NCI-H460 (cell line): ENCODE measurements around the gene SLC38A2. TPM values are rescaled to one million over a fixed set of nuclear protein-coding genes. Genes with fewer than 3 reads are reported as not detected.

Source experiments
- DNase-seq: peaks from one replicate; pipeline ENCODE4 v3.0.0-alpha.2; 2016; ENCODE audit warnings: low read depth; ENCODE audit errors: extremely low read depth
- total RNA-seq: library from RNA; depleted of rRNA; stranded (reverse); fragments of >200 nt; shearing (Covaris generic); gene quantifications from 2 replicates; pipeline ENCODE4 v1.2.3, GENCODE V29; 2014

Gene SLC38A2
- total RNA-seq, 1 experiment from 2014 or later: 826 TPM

- no peak for DNase-seq
These were observed 8.8 kb downstream of the SLC38A2 start for GRCh38 chr12:46363582-46364299.

- DNase-seq: no peak
These were observed 9.5 kb downstream of the SLC38A2 start for GRCh38 chr12:46362895-46363581.

GRCh38 chr12:46361667-46362034 is 10.9 kb downstream of the SLC38A2 start:
- no peak for DNase-seq

DNA sequence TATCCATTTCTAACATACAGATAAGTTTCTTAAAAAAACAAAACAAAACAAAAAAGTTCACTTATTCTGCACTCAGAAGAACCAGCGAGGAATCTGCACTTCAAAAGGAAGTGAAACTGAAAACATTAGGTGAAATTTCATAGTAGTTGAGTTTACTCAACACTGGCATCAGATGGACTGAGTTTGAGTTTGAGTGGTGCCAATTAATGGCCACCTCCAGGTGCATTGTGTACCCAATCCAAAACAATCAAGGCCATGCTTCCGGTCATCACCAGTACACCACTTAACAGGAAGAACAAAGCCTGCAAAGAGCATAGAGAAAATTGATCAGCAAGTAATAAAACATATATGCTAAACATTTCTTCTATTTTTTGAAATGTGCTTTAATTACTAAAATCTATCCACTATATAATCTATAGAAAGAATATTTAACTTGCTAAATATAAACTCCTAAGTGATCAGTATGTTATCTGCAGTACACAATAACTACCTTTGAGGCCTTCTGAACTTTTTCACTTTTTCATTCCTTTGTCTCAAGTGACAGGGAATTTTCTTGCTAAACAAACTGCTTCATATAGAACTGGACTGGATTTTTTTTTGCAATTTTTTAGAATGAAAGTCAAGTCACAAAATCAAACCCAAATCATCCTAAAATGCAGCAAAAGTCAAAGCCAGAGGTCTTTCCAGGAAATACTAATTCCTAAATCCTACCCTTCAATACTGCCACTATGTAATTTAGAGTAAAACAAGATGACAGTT is 11.5 kb downstream of the SLC38A2 start:
- DNase-seq: no peak

GRCh38 chr12:46360370-46360769 is 12.2 kb downstream of the SLC38A2 start:
- DNase-seq: no peak

- DNase-seq: no peak
These were observed 12.8 kb downstream of the SLC38A2 start for GRCh38 chr12:46359667-46360280.

GRCh38 chr12:46358791-46359666 is 13.5 kb downstream of the SLC38A2 start:
- no peak for DNase-seq

DNA sequence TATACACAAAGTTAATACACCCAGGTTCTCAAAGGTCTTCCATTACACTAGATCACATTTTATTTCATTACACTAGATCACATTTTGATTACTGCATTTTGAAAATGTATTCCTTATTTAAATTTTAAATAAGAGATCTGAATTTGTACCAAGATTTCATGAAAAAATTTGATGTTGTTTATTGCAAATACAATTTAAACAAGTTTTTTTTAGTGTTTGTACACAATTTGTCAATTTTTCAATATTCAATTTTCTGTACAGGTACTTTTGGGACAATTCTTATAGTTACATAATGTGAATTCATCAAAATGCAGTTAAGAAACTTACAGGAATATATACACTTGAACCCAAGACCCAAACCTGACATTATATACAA is 14.3 kb downstream of the SLC38A2 start:
- DNase-seq: no peak

DNA sequence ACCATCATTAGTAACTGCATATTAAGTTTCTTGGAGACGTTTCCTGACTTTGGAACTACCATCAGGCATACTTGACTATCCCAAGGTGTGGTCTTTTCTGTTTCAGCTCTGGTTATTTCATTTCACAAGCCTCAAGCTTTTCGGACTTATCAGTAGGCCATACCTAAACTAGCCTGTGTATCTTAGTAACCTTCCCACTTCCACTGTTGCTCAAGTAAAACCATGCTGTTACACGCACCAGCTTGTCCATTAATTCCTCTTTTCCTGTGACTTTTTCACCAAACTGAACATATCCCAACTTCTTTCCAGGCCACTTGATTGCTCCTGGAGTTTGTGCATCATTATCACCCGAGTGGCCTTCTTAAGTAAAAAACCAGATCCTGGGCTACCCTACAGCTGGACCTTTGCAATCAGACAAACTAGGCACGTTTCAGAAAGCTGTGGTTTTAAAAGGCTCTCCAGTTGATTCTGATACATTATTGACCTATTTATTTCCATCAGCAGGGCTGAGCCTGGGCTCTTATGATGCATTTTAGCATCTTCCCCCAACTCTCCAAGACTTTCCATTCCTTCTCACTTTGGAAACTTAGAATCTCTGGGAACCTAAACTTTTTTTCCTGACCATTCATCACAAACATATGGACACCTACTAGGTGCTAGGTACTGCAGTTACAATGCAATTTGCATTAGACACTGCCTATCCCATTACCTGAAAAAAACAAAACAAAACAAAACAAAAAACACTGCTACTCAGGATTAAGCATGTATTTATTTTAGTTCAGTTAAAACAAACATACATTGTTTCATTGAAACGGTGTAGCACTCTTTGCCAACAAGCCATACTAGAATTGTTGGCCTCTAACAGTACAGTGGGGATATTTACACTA is 14.9 kb downstream of the SLC38A2 start:
- no peak for DNase-seq

DNA sequence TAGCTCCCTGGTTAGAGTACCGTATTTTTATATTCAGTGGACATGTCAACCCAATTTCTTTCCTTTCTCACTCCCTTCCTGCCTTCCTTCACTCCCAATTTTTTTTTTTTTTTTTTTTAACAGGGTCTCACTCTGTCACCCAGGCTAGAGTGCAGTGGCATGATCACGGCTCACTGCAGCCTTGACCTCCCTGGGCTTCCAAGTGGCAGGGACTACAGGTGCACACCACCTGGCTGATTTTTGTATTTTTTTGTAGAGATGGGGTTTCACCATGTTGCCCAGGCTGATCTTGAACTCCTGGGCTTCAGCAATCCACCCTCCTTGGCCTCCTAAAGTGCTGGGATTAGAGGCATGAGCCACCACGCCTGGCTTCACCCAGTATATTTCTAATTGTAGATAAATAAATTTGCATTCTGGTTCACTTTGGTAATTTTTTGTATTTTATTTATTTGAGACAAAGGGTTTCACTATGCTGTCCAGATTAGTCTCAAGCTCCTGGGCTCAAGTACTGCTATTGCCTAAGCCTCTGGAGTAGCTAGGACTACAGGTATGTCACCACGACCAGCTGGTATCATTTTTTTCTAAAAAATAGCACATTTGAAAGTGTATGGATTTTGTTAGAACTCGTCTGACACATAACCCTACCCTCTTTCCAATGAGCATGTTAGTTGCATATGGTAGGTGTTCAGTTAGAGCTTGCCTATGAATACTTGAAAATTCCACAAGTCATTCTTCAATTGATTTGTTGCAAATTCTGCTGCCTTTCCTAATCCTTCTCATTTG is 15.7 kb downstream of the SLC38A2 start:
- no peak for DNase-seq

- DNase-seq: no peak
These were observed 17.8 kb downstream of the SLC38A2 start for GRCh38 chr12:46354802-46355199.

DNA sequence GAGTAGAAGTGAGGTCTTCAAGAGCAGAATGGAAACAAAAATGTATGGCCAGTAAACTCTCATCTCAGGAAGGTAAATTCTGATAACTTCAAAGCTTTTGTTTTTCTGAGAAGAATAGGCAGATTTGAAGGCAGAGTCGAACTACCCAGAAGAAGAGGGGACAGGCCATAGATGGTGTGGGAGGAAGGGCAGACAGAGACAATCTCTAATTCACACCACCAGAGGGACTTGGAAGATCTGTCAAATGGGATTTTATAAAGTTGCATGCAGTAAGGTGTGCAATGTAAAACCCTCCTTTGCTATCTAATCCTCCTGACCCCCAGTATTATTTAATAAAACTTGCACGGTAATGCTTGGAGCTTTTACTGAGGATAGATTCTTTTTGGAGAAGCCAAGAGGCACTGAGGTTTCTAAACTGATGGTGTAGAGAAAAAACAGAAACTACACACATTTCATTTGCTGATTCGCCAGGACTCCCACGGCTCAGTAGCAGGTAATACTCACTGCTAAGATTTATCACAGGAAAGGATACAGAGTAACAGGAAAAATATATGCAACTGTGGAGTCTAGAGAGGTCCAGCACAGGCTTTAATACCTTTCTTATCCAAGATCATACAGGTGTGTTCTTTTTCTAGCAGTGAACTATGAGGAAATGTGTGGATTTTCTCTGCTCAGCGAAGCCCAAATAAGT is 18.3 kb downstream of the SLC38A2 start:
- no peak for DNase-seq

- no peak for DNase-seq
These were observed 20.5 kb downstream of the SLC38A2 start for GRCh38 chr12:46351886-46352650.

GRCh38 chr12:46351138-46351537 is 21.4 kb downstream of the SLC38A2 start:
- DNase-seq: no peak

DNA sequence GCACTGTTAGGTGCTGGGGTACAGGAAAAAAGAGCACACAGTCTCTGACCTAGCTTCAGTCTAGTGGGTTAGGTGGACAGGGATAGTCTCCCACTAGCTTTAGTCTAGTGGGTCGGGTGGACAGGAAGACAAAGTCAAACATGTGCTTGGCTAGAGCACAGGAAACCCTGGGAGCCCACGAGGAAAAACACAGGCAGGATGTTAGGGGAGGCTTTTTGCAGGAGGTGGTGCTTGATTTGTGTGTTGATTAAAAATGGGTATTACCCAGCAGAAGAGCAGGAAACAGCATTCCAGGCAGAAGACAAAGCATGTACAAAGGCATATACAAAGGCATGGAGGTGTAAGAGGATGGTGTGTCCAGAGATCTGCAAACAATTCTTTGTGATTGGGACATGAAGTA is 23.3 kb downstream of the SLC38A2 start:
- no peak for DNase-seq

DNA sequence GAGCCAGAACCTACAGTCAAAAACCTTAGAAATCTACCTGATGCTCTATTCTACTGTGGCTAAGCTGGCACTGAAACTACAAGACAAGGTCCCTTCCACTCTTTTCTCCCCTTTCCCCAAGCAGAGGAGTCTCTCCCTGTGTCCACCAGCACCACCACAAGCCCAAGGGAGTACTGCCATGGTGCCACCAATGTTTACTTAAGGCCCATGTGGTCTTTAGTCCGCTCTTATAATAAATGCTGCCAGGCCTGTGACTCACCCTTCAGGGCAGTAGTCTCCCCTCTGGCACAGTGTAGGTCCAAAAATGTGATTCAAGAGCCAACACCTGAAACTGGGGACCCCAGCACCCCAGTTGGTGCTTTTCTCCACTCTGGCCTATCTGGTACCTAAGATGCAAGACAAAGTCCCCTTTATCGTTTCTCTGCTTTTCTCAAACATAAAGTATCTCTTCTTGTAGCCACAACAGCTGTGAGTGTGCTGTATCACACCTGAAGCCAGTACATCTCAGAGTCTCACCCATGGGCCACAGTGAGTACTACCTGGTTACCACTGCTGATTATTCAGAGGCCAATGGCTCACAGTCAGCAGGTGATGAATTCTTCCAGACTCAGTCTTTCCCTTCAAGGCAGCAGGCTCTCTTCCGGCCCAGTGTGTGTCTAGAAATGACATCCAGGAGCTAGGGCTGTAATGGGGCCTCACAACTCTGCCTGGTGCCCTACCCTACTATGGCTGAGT is 29.3 kb downstream of the SLC38A2 start:
- DNase-seq: no peak
